Kidney (tissue), 14 donors: Measurements from ENCODE around the gene ALDH8A1. TPM values are rescaled to one million over a fixed set of nuclear protein-coding genes. Genes with fewer than 3 reads are reported as not detected.

Source experiments
- DNase-seq, 5 donors: peaks; one replicate each; pipeline ENCODE4 v3.0.0-alpha.2; 2013 to 2020
- FAIRE-seq: peaks from 2 replicates; lab custom pipeline; 2012; peaks lifted over from hg19 to GRCh38; lab: Jason Lieb, UNC
- H3K27ac ChIP-seq, 2 donors: one replicate each; pipeline ENCODE4 v1.7.0; 2013; ENCODE audit warnings: low read depth in 2 of 2, low read length in 2 of 2, inconsistent platforms in 1 of 2
- H3K27me3 ChIP-seq: one replicate; pipeline ENCODE4 v1.7.1; 2013; ENCODE audit warnings: low read length, inconsistent platforms; ENCODE audit not compliant: control insufficient read depth, insufficient read depth
- H3K36me3 ChIP-seq, 3 donors: one replicate each; pipeline versions ENCODE4 v1.7.0 to v1.7.1; 2013; ENCODE audit warnings: low read length in 3 of 3, control low read depth in 1 of 3, inconsistent platforms in 1 of 3; ENCODE audit not compliant: insufficient read depth in 3 of 3, control insufficient read depth in 2 of 3
- H3K4me1 ChIP-seq, 3 donors: one replicate each; pipeline versions ENCODE4 v1.7.0 to v1.7.1; 2013; ENCODE audit warnings: low read length in 3 of 3, inconsistent platforms in 1 of 3, low read depth in 1 of 3; ENCODE audit not compliant: control insufficient read depth in 2 of 3, insufficient read depth in 2 of 3
- H3K4me3 ChIP-seq, 3 donors: one replicate each; pipeline versions ENCODE4 v1.7.0 to v1.8.1; 2013; ENCODE audit warnings: low read length in 3 of 3, control low read depth in 1 of 3, inconsistent platforms in 1 of 3
- H3K9ac ChIP-seq, 3 donors: one replicate each; pipeline versions ENCODE4 v1.7.0 to v1.7.1; 2013; ENCODE audit warnings: low read length in 3 of 3, control low read depth in 1 of 3, inconsistent platforms in 1 of 3
- H3K9me3 ChIP-seq, 3 donors: one replicate each; pipeline versions ENCODE4 v1.7.0 to v1.7.1; 2013; ENCODE audit warnings: low read length in 3 of 3, control low read depth in 1 of 3, inconsistent platforms in 1 of 3; ENCODE audit not compliant: control insufficient read depth in 2 of 3, insufficient read depth in 1 of 3
- CTCF ChIP-seq: IDR thresholded peaks from 3 replicates; pipeline ENCODE4 v1.5.1; 2012; ENCODE audit warnings: mild to moderate bottlenecking, moderate library complexity, borderline replicate concordance; ENCODE audit not compliant: insufficient read depth; ENCODE audit errors: extremely low read depth
- intact Hi-C: fragments of 100-400 bp; cut with DNase I; formaldehyde crosslinking; loops from one replicate; pipeline ENCODE4 v1.11.1; 2022
- polyA plus RNA-seq: library from polyadenylated mRNA; stranded (reverse); fragments of 350-450 nt; fragmentation: Illumina TruSeq; extraction: RNeasy Lipid Tissue Mini Kit (QIAGEN cat#74804); gene quantifications from one replicate; pipeline ENCODE4 v1.2.3, GENCODE V29; 2014; ENCODE audit warnings: low read depth, low replicate concordance; ENCODE audit not compliant: insufficient read depth
- total RNA-seq: library from RNA; stranded (reverse); fragmentation: NEBNext Ultra II Directional; extraction: Animal tissue kit (Norgen Biotek cat#: 25700); gene quantifications from one replicate; pipeline ENCODE4 v1.2.1, GENCODE V29; 2021
- donor health status: control.
- donor health status: control.
- donor health status: control.
- donor health status: control.
- donor health status: control.
- donor health status: DM: yes; HTN: yes; CAD: no.
- donor health status: Normal renal cell carcinoma (clear cell type).

Gene ALDH8A1
- total and polyA plus RNA-seq, 2 donors from 2014 or later = 11.2 to 56.7 TPM

DNA sequence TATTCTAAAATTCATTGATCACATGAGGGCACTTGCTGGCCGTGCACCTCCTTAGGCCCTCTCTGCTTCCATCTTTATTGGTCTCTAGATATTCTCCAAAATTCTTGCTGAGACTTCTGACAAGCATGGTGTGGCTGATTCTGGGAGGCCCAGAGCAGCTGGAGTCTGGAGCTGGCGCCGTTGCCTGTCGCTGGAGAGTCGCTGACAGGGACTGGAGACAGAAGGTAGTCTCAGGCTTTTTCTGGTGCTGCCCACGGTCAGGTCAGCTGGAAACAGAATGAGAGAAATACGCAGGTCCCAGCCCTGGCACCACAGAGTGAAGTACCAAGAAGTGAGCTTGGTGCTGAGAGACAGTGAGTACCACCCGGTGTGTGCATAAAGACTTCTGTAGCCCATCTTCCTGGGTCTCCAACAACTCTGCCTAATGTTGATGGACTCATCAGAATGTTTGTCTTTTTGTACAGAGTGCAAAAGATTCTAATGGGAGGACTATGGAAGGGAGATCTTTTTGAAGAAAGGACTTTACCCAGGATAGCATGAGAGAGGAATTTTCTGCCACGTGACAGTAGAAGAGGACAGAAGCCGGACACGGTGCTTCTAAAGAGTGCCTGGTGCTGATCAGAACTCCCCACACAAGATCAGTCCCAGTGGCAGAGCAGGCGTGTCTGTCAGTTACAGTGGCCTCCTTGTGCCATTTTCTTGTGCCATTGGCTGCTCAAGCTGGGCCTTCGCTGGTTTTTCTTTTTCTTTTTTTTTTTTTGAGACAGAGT lies 1.8 kb upstream of the ALDH8A1 start:
- TF ChIP-seq CTCF = no peak
- DNase-seq = no peak
- Histone ChIP-seq H3K9ac (no peak overlapping the region), H3K9me3 (peaks cover 0 to 4% (median 0%) of the 10 kb centered on the region in 3 donors), H3K4me3 (peak overlapping the region in 1 of 3 donors; percentile 23), H3K27me3 (no peaks in the 10 kb centered on the region), H3K4me1 (peaks cover 0 to 6% (median 0%) of the 10 kb centered on the region in 3 donors), H3K36me3 (no peaks in the 10 kb centered on the region), H3K27ac (peak overlapping the region in 1 of 2 donors; percentile 29)
- intact Hi-C loops = no loop called here
- no peak for FAIRE-seq

DNA sequence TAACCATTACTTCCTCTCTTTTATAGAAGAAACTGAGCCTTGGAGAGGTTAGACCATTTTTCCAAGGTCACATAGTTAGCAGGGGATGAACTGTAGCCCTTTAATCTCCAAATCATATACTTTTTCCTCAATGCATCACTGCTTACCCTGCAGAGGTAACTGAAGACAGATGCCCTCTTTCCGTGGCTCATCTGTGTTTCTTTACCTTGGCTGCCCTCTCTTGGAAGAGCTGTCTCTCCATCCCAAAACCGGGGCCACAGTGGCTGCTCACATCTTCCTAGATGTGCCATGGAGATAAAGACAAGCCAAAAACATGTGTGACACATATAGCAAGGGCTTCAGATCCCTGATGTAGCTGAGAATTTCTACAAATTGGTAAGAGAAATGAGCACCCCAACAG lies 581 bp upstream of the ALDH8A1 start:
- no peaks in the 10 kb centered on the region for H3K27me3 ChIP-seq
- DNase-seq (no peak), FAIRE-seq (no peak)
- intact Hi-C loops = no loop called here
- TF ChIP-seq CTCF = no peak
- peaks cover 0 to 9% (median 0%) of the 10 kb centered on the region in 3 donors for H3K4me1 ChIP-seq
- H3K9me3 ChIP-seq = peaks cover 0 to 4% (median 0%) of the 10 kb centered on the region in 3 donors
- H3K27ac ChIP-seq = peak overlapping the region in 1 of 2 donors; percentile 17
- peak overlapping the region in 2 of 3 donors; percentile 42 to 77 for H3K4me3 ChIP-seq
- no peaks in the 10 kb centered on the region for H3K36me3 ChIP-seq
- H3K9ac ChIP-seq = no peak overlapping the region

DNA sequence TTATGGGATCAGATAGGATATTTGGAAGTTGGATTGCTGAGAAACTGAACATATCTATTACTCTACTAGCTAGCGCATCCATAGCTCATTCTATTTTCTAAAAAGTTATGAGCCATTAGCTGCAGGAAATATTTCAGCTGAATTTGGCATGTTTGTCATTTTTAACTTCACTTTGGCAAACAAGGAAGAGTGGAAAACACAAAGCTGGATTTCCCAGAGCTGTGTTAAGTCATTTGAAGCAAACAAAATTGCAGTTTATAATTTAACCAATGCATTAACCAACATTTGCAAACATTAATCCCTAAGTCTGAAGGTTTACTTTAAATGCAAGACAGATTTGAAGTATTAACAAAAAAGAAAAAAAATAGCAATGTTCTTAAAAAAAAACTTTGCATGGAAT lies 1.2 kb downstream of the ALDH8A1 start:
- H3K4me1 ChIP-seq = peaks cover 0 to 9% (median 0%) of the 10 kb centered on the region in 3 donors
- DNase-seq = no peak
- intact Hi-C loops = no loop called here
- TF ChIP-seq CTCF = no peak
- H3K4me3 ChIP-seq = peak overlapping the region; percentile 40 to 77 (median 66)
- peak overlapping the region in 1 of 2 donors; percentile 7 for H3K27ac ChIP-seq
- peak overlapping the region in 1 of 3 donors; percentile 51 for H3K9ac ChIP-seq
- no peaks in the 10 kb centered on the region for H3K27me3 ChIP-seq
- peaks cover 0 to 4% (median 0%) of the 10 kb centered on the region in 3 donors for H3K9me3 ChIP-seq
- H3K36me3 ChIP-seq = no peaks in the 10 kb centered on the region
- peak; percentile 86 for FAIRE-seq
